ENCODE data around the gene HMGN3. TPM values are rescaled to one million over a fixed set of nuclear protein-coding genes. Genes with fewer than 3 reads are reported as not detected.
"Not testable (repeated sequence)": the region's sequence is repeated elsewhere in the genome, so short reads cannot be mapped to it uniquely, and the experiment has no call there.

Gene HMGN3
- 296 and 328 TPM in 2 replicates for total RNA-seq (2014; rRNA removed; shearing (Covaris generic))

DNA sequence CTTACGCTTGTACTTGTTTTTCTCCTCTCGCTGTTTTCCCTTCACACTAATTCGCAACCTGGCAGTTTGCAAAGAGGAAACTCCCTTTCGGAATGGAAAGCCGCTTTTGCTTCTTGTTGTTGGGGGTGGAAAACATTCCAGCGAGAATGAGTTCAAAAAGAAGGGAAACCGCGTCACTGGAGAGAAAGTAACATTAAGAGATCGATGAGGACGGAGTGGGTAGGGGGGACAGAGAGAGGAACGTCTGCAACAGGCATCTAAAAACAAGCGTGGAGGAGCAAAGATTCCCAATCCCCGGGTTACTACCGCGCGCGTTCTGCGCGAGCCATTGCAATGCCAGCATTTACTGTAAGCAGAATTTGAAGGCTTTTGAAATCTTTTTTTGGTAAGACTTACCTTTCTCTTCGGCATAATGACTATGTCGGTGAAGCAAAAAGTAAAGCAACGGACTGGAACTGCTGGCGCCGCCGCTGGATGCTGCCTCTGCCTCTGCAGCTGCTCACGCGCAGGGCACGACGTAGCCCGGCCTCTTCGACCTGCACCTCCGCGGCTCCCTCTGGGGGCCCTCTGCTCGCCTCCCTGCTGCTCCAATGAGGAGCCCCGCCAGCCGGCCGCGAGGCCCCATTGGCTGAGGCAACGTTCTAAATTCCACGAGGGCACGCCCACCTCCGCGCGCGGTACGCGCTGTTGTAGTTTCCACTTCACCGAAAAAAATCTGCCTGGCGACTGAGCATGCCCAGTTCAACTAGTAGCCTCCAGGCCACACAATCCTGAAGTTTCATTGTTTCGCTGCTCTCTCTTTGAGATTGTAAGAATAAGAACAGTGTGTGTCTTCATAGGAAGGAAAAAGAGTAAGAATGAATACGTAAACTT, at the start of gene HMGN3:
TSS of gene HMGN3 (minus strand) at position 533 of the 873 bp plus-strand sequence.
- H3K27ac ChIP-seq = peak within 1 kb of the TSS; percentile 85
- peak; percentile 97 for DNase-seq
- no peaks in the 10 kb centered on the region for H3K27me3 ChIP-seq
- H3K36me3 ChIP-seq = peaks cover 2% of the 10 kb centered on the region; the same call in 1 of the 2 replicates
- no peaks in the 10 kb centered on the region; the same call in 1 of the 2 replicates for H3K4me1 ChIP-seq
- H3K4me3 ChIP-seq = peak within 1 kb of the TSS; percentile 86
- H3K9me3 ChIP-seq (replicated peaks) = no peaks in the 10 kb centered on the region

DNA sequence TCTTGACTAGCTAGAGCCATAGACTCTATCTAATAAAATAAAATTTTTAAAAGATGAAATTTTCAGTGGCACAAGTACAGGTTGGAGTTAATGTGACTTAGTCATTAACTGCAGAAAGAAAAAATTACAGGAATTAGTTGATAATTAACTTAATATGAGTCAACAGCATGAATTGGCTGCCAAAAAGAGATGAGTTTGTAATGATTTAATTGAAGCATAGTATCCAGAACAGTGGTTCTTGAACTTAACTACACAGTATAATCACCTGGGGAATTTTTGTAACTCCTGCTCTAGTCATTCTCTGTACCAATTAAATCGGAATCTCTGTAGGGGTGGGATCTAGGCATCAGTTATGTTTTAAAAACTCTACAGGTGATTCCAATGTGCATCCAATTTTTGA, 46.3 kb upstream of the HMGN3 start:
- no peak for DNase-seq
- Histone ChIP-seq H3K27ac (no peak overlapping the region), H3K27me3 (no peaks in the 10 kb centered on the region), H3K9me3 (replicated peaks) (0 out of 2 replicates have a peak, but pooled peaks cover 2% of the 10 kb centered on the region), H3K4me3 (no peak overlapping the region), H3K4me1 (no peaks in the 10 kb centered on the region; the same call in 1 of the 2 replicates), H3K36me3 (no peaks in the 10 kb centered on the region)

DNA sequence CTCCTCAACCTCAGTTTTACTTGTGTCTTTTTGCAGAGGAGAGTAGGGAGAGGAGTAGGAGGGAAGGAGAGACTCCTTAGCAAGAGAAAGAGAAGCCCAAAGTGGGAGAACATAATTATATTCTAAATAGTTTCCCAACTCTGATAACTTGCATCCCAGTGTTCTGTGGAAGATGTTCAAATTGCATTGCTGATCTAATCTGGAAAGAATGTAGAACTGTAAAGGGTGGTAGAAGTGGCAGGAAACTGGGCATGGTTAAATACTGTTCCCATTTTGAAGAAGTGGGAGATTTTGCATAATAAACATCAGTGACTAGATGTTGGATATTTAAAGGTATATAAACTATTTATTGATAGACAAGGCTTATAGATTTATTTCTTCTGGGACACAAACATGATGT, 42.6 kb upstream of the HMGN3 start:
- DNase-seq = no peak
- Histone ChIP-seq H3K9me3 (replicated peaks) (0 out of 2 replicates have a peak, but pooled peaks cover 2% of the 10 kb centered on the region), H3K4me3 (no peak overlapping the region), H3K4me1 (no peaks in the 10 kb centered on the region; the same call in 1 of the 2 replicates), H3K36me3 (no peaks in the 10 kb centered on the region), H3K27me3 (no peaks in the 10 kb centered on the region), H3K27ac (no peak overlapping the region)

DNA sequence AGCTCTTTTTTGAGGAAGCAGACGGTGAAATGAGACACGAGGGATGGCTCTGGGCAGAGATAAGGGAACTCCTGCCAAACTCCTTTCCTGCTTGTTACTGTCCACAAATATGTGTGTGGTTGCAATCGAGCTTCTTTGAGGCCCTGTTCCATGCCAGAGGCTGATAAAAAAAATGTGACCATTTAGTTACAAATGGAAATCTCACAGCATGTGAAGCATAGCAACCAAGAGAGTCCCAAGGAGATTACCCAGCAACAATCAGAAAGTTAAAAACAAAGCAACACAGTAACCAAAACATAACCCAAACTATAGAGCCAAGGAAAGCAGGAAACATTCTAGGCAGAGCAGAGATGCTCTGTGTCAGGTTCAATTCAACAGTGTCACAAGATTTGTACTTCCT, 35.4 kb upstream of the HMGN3 start:
- no peak overlapping the region for H3K27ac ChIP-seq
- no peak overlapping the region for H3K4me3 ChIP-seq
- H3K27me3 ChIP-seq = 0 out of 2 replicates have a peak, but pooled peaks cover 3% of the 10 kb centered on the region
- peak; percentile 11 to 47 for DNase-seq
- peaks cover 6% of the 10 kb centered on the region; the same call in 1 of the 2 replicates for H3K4me1 ChIP-seq
- no peaks in the 10 kb centered on the region for H3K36me3 ChIP-seq
- H3K9me3 ChIP-seq (replicated peaks) = no peaks in the 10 kb centered on the region

DNA sequence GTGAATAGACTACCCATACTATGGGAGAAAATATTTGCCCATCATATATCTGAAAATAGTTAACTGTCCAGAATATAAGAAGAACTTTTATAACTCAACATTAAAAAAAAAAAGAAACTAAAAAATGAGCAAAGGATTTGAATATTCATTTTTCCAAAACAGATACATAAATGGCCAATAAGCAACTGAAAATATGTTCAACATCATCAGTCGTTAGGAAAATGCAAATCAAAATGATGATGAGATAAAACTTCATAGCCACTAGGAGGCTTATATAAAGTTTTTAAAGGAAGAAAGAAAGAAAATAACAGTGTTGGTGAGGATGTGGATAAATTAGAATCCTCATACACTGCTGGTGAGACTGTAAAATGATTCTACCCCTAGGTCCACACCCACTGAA, 32.6 kb upstream of the HMGN3 start:
- H3K27me3 ChIP-seq = 0 out of 2 replicates have a peak, but pooled peaks cover 3% of the 10 kb centered on the region
- H3K4me1 ChIP-seq = peaks cover 6% of the 10 kb centered on the region
- H3K4me3 ChIP-seq = no peak overlapping the region
- no peaks in the 10 kb centered on the region for H3K9me3 ChIP-seq (replicated peaks)
- H3K36me3 ChIP-seq = no peaks in the 10 kb centered on the region
- no peak overlapping the region for H3K27ac ChIP-seq
- no peak for DNase-seq

DNA sequence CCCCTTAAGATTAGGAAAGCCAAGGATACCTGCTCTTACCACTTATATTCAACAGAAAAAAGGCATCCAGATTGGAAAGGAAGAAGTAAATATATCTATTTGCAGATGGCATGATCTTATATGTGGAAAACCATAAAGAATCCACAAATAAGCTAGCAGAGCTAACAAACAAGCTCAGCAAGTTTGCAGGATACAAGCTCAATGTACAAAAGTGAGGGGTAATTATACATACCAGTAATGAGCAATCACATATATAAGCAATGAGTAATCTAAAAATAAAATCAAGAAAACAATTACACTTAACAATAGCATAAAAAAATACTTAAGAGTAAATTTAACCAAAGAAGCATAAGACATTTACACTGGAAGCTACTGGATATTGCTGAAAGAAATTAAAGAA, 31.6 kb upstream of the HMGN3 start:
- H3K9me3 ChIP-seq (replicated peaks) = no peaks in the 10 kb centered on the region
- H3K36me3 ChIP-seq = no peaks in the 10 kb centered on the region
- no peak overlapping the region for H3K27ac ChIP-seq
- 0 out of 2 replicates have a peak, but pooled peaks cover 3% of the 10 kb centered on the region for H3K27me3 ChIP-seq
- peaks cover 6% of the 10 kb centered on the region for H3K4me1 ChIP-seq
- no peak overlapping the region for H3K4me3 ChIP-seq
- DNase-seq = no peak

DNA sequence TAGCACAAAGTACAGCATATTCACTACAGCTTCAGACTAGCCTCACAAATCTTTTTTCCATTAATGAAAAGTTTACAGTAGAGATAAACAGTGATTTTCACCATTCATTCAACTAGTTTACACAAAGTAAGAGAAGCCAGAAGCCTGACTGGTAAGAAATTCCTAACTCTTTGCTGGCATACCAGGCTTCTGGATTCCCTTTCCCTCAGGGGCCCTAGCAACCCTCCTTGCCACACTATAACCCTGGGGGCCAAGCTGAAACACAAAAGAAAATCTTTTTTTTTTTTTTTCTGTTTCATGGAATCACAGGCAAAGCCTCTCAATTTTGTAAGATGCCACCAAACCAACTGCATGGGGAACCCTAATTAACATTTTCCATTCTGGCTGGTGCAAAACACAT, 28.9 kb upstream of the HMGN3 start:
- H3K27ac ChIP-seq = no peak overlapping the region
- no peak for DNase-seq
- H3K4me1 ChIP-seq = no peaks in the 10 kb centered on the region; the same call in 1 of the 2 replicates

DNA sequence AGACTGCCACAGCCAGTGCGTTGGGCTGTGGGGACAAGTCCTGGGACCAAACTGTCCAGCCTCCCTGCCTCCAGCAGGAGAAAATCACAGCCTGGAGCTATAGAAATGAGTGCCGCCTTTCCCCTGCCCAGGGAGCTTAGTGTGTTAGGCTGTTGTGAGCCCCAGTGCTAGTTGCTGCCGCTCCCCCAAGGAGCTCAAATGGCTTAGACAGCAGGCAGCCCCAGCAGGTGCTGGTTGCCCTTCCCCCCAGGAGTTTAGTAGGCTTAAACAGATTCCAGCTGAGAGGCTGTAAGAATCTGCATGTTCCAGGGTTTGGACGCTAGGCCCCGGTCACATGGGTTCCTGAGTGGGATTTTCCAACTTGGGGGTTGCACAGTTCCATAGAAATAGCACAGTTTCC, 27.2 kb upstream of the HMGN3 start:
- H3K27me3 ChIP-seq = no peaks in the 10 kb centered on the region
- DNase-seq = peak; percentile 48 to 66
- H3K4me3 ChIP-seq = no peak overlapping the region
- no peak overlapping the region for H3K27ac ChIP-seq
- H3K9me3 ChIP-seq (replicated peaks) = no peaks in the 10 kb centered on the region
- H3K36me3 ChIP-seq = no peaks in the 10 kb centered on the region
- H3K4me1 ChIP-seq = no peaks in the 10 kb centered on the region; the same call in 1 of the 2 replicates

More for the DNA sequence above, 28.9 kb upstream of the HMGN3 start:
- Histone ChIP-seq H3K9me3 (replicated peaks) (no peaks in the 10 kb centered on the region), H3K36me3 (no peaks in the 10 kb centered on the region), H3K4me3 (no peak overlapping the region), H3K27me3 (no peaks in the 10 kb centered on the region)

DNA sequence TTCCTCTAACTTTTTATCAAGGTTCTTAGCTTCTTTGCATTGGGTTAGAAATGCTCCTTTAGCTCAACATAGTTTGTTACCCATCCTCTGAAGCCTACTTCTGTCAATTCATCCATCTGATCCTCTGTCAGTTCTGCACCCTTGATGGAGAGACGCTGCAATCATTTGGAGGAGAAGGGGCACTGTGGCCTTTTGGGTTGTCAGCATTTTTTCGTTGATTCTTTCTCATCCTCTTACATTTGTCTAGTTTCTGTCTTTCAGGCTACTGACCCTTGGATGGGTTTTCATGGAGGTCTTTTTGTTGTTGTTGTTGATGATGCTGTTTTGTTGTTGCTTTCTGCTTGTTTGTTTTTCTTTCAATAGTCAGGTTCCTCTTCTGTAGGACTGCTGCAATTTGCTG, 26.3 kb upstream of the HMGN3 start:
- Histone ChIP-seq H3K27me3 (no peaks in the 10 kb centered on the region), H3K36me3 (no peaks in the 10 kb centered on the region), H3K9me3 (replicated peaks) (no peaks in the 10 kb centered on the region), H3K4me3 (no peak overlapping the region), H3K4me1 (no peaks in the 10 kb centered on the region; the same call in 1 of the 2 replicates), H3K27ac (no peak overlapping the region)
- DNase-seq = no peak

DNA sequence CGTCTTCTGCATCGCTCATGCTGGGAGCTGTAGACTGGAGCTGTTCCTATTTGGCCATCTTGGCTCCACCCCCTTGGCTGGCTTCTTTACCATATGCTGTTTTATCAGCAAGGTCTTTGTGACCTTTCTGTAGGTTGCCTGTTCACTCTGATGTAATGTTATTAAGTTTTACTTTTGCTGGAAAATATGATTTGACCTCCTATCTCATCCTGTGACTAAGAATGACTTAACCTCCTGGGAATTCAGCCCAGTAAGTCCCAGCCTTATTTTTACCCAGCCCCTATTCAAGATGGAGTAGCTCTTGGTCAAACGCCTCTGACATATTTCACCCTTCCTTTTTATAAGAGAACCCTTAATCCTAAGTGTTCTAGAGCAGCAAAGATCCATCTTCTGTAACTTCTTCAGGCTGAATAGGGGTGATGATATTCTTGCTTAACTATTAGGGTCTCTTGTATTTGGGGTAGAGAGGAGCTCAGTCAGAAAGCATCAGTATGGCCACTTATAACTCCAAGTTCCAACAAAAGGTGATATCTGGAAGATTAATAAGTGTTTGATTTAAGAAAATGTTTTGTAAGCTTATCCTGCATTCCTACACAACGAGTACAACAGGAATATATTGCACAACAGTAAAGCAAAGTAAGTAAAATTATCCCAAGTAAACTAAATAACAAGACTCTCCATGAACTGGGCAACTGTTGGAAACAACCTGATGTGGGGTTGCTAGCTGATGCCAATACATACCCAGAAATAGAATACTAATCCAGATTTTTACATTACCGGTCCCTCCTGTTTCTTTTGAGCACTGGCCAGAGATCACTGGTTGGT, 23.1 kb upstream of the HMGN3 start:
- no peaks in the 10 kb centered on the region for H3K36me3 ChIP-seq
- DNase-seq = no peak
- H3K27me3 ChIP-seq = no peaks in the 10 kb centered on the region
- H3K4me3 ChIP-seq = no peak overlapping the region
- H3K9me3 ChIP-seq (replicated peaks) = no peaks in the 10 kb centered on the region
- no peaks in the 10 kb centered on the region for H3K4me1 ChIP-seq
- no peak overlapping the region for H3K27ac ChIP-seq

DNA sequence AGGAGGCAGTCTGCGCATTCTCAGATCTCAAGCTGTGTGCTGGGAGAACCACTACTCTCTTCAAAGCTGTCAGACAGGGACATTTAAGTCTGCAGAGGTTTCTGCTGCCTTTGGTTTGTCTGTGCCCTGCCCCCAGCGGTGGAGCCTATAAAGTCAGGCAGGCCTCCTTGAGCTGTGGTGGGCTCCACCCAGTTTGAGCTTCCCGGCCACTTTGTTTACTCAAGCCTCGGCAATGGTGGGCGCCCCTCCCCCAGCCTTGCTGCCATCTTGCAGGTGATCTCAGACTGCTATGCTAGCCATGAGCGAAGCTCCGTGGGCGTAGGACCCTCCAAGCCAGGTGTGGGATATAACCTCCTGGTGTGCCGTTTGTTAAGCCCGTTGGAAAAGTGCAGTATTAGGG, 22.3 kb upstream of the HMGN3 start:
- H3K36me3 ChIP-seq; H3K27me3 ChIP-seq; H3K4me1 ChIP-seq; H3K4me3 ChIP-seq; H3K27ac ChIP-seq; DNase-seq; H3K9me3 ChIP-seq (replicated peaks): not testable (repeated sequence)

DNA sequence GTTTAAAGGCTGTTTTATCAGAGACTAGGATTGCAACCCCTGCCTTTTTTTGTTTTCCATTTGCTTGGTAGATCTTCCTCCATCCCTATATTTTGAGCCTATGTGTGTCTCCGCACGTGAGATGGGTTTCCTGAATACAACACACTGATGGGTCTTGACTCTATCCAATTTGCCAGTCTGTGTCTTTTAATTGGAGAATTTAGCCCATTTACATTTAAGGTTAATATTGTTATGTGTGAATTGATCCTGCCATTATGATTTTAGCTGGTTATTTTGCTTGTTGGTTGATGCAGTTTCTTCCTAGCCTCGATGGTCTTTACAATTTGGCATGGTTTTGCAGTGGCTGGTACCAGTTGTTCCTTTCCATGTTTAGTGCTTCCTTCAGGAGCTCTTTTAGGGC, 20.6 kb upstream of the HMGN3 start:
- DNase-seq; H3K36me3 ChIP-seq; H3K27ac ChIP-seq; H3K9me3 ChIP-seq (replicated peaks); H3K4me1 ChIP-seq; H3K27me3 ChIP-seq; H3K4me3 ChIP-seq: not testable (repeated sequence)

DNA sequence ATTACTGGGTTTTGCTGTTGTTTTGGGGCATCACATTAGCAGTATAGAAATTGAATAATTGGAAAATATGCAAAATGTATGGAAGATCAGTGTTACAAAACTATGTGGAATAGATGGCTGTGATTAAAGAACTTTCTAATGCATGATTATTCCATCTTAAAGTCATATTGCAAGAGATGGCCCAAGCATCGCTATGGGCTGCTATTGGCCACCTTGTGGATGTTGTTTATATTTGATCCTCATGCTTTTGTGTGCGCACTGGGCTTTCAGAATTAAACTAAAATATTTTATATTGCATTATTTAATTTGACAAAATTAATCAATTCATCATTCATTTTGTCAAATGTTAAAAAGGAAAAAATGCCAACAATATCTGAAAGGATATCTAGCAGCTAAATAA, 16.1 kb upstream of the HMGN3 start:
- H3K4me3 ChIP-seq = no peak overlapping the region
- no peaks in the 10 kb centered on the region for H3K36me3 ChIP-seq
- H3K27me3 ChIP-seq = no peaks in the 10 kb centered on the region
- DNase-seq = no peak
- H3K4me1 ChIP-seq = no peaks in the 10 kb centered on the region
- H3K9me3 ChIP-seq (replicated peaks) = no peaks in the 10 kb centered on the region
- no peak overlapping the region for H3K27ac ChIP-seq

DNA sequence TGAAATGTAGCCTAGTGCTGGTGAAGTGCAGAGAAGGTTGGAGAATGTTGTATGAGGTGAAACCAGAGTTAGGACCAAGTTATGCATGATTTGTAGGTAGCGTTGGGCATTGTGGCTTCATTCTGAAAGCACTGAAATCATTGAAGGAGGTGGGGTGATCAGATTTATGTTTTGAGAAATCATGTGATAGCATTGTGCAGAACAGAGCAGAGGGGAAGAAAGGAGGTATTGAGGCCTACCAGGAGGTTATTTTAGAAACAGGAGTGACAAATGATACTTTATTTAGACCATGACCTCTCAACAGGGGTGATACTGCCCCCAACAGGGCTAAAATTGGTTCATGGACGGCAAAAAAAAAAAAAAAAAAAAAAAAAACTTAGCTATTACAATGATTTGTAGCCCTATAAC, 15.6 kb upstream of the HMGN3 start:
- DNase-seq = peak in 1 of 2 experiments; percentile 36
- no peak overlapping the region for H3K27ac ChIP-seq
- H3K9me3 ChIP-seq (replicated peaks) = no peaks in the 10 kb centered on the region
- H3K27me3 ChIP-seq = no peaks in the 10 kb centered on the region
- no peaks in the 10 kb centered on the region for H3K36me3 ChIP-seq
- no peak overlapping the region for H3K4me3 ChIP-seq
- no peaks in the 10 kb centered on the region for H3K4me1 ChIP-seq

DNA sequence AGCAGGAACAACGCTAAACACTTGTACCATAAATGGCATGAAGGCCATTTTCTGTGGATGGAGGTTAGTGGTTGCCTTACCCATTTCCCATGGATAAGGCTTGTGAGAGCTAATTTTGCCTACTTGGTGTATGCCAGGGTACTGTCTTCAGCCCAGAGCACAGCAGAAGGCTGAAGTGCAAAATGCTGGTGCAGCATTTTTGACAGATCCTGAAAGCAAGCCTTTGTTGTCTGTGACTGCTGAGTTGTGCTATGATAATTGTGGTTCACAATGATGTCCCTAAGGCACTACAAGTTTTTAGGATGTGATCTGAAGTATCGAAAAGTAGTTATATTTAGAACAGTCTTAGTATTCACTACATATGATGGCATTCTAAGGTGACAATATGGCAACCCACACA, 14.7 kb upstream of the HMGN3 start:
- Histone ChIP-seq H3K27me3 (no peaks in the 10 kb centered on the region), H3K4me1 (no peaks in the 10 kb centered on the region), H3K4me3 (no peak overlapping the region), H3K27ac (no peak overlapping the region), H3K9me3 (replicated peaks) (no peaks in the 10 kb centered on the region), H3K36me3 (no peaks in the 10 kb centered on the region)
- no peak for DNase-seq
